HepG2 (cell line): Measurements from ENCODE around the gene MAP3K1.

Experiments
- POLR2AphosphoS5 ChIP-seq: IDR thresholded peaks from 2 replicates; pipeline ENCODE4 v1.6.1; 2012; ENCODE audit warnings: low read depth, low read length
- TFAP4 ChIP-seq: sonication (generic); IDR thresholded peaks from 2 replicates; pipeline ENCODE4 v1.6.1; 2016; ENCODE audit warnings: low read depth, borderline replicate concordance

- no peak for TF ChIP-seq POLR2AphosphoS5
- no peak for TF ChIP-seq TFAP4
Observed at GRCh38 chr5:56850423-56850822, 35.1 kb downstream of the MAP3K1 start.
